ENCODE measurements around the gene CCDC87. TPM values are rescaled to one million over a fixed set of nuclear protein-coding genes. Genes with fewer than 3 reads are reported as not detected.

Gene CCDC87
- total and polyA plus RNA-seq, 4 donors = 0.14 to 0.17 (median 0.14) TPM; not detected in 1

GRCh38 chr11:66567787-66568123 is 25.1 kb downstream of the CCDC87 start:
- H3K9me3 ChIP-seq (ENCODE audit: control insufficient read depth in 4 of 4, low read length in 3 of 4) = no peaks in the 10 kb centered on the region
- H3K27me3 ChIP-seq (ENCODE audit: control insufficient read depth in 4 of 4, insufficient read depth in 4 of 4, low read length in 3 of 4) = no peaks in the 10 kb centered on the region
- H3K4me1 ChIP-seq (ENCODE audit: control insufficient read depth in 4 of 4, insufficient read depth in 4 of 4, low read length in 3 of 4) = peaks cover 2 to 14% (median 8%) of the 10 kb centered on the region in 4 donors
- WGBS = 74% methylated on average over 15 of the region's 15 CpGs
- H3K4me3 ChIP-seq (ENCODE audit: low read depth in 1 of 3, low read length in 3 of 3) = peak overlapping the region in 2 of 3 donors; percentile 48 to 58
- no peak overlapping the region for H3K27ac ChIP-seq (ENCODE audit: low read depth in 1 of 2, low read length in 2 of 2)
- peaks cover 0 to 8% (median 0%) of the 10 kb centered on the region in 4 donors for H3K36me3 ChIP-seq (ENCODE audit: control insufficient read depth in 4 of 4, insufficient read depth in 3 of 4, low read depth in 1 of 4, low read length in 3 of 4)
- DNase-seq (ENCODE audit: low spot score) = no peak
- H3K9ac ChIP-seq (ENCODE audit: low read depth in 1 of 2, low read length in 2 of 2) = no peak overlapping the region
- TF ChIP-seq GABPA (IDR thresholded peaks at IDR 0.05 in 1 of 2, conservative IDR thresholded peaks at IDR 0.05 in 1 of 2) (no peak), HNF4A (conservative IDR thresholded peaks at IDR 0.05) (no peak), ZBTB33 (IDR thresholded peaks at IDR 0.05) (no peak), RAD21 (IDR thresholded peaks at IDR 0.05) (no peak), ATF3 (IDR thresholded peaks at IDR 0.05) (no peak), FOXA2 (IDR thresholded peaks at IDR 0.05) (no peak)

GRCh38 chr11:66566221-66566620 is 26.6 kb downstream of the CCDC87 start:
- H3K9ac ChIP-seq (ENCODE audit: low read depth in 1 of 2, low read length in 2 of 2) = no peak overlapping the region
- H3K36me3 ChIP-seq (ENCODE audit: control insufficient read depth in 4 of 4, insufficient read depth in 3 of 4, low read depth in 1 of 4, low read length in 3 of 4) = peaks cover 0 to 8% (median 0%) of the 10 kb centered on the region in 4 donors
- H3K9me3 ChIP-seq (ENCODE audit: control insufficient read depth in 4 of 4, low read length in 3 of 4) = no peaks in the 10 kb centered on the region
- H3K27ac ChIP-seq (ENCODE audit: low read depth in 1 of 2, low read length in 2 of 2) = no peak overlapping the region
- peaks cover 2 to 14% (median 8%) of the 10 kb centered on the region in 4 donors for H3K4me1 ChIP-seq (ENCODE audit: control insufficient read depth in 4 of 4, insufficient read depth in 4 of 4, low read length in 3 of 4)
- no peak overlapping the region for H3K4me3 ChIP-seq (ENCODE audit: low read depth in 1 of 3, low read length in 3 of 3)
- 95% methylated on average over 8 of the region's 8 CpGs for WGBS
- TF ChIP-seq YY1 (IDR thresholded peaks at IDR 0.05) = no peak
- no peak for TF ChIP-seq SP1 (IDR thresholded peaks at IDR 0.05)
- no peak for TF ChIP-seq CTCF (IDR thresholded peaks at IDR 0.05; ENCODE audit: low read depth, low read length, missing input control)
- TF ChIP-seq TAF1 (conservative IDR thresholded peaks at IDR 0.05) = no peak
- TF ChIP-seq, protein P1, sequence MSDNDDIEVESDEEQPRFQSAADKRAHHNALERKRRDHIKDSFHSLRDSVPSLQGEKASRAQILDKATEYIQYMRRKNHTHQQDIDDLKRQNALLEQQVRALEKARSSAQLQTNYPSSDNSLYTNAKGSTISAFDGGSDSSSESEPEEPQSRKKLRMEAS (IDR thresholded peaks at IDR 0.05) = no peak
- TF ChIP-seq HNF4G (IDR thresholded peaks at IDR 0.05) = no peak
- TF ChIP-seq RXRA (IDR thresholded peaks at IDR 0.05) = no peak
- no peak for TF ChIP-seq JUND (IDR thresholded peaks at IDR 0.05)
- TF ChIP-seq ZBTB33 (IDR thresholded peaks at IDR 0.05) = no peak
- TF ChIP-seq NR2F2 (IDR thresholded peaks at IDR 0.05) = no peak
- TF ChIP-seq FOXA2 (IDR thresholded peaks at IDR 0.05) = no peak
- TF ChIP-seq REST (IDR thresholded peaks at IDR 0.05) = no peak
- no peak for TF ChIP-seq RAD21 (IDR thresholded peaks at IDR 0.05)
- no peak for TF ChIP-seq HNF4A (conservative IDR thresholded peaks at IDR 0.05)
- no peak for TF ChIP-seq ATF3 (IDR thresholded peaks at IDR 0.05)
- no peak for TF ChIP-seq GABPA (IDR thresholded peaks at IDR 0.05 in 1 of 2, conservative IDR thresholded peaks at IDR 0.05 in 1 of 2)
- TF ChIP-seq EGR1 (IDR thresholded peaks at IDR 0.05; ENCODE audit: low read depth in 2 of 2) = no peak
- TF ChIP-seq FOXA1 (IDR thresholded peaks at IDR 0.05) = no peak
- no peak for DNase-seq (ENCODE audit: low spot score)
- H3K27me3 ChIP-seq (ENCODE audit: control insufficient read depth in 4 of 4, insufficient read depth in 4 of 4, low read length in 3 of 4) = no peaks in the 10 kb centered on the region

Data from liver (tissue), 9 donors.